HG03439 (cell line): Measurements from ENCODE around the gene NDUFAF5.

ENCODE experiments used
- ATAC-seq: cut with Tn5 transposase; IDR thresholded peaks from one replicate; pipeline ENCODE4 v1.9.1; 2021; ENCODE audit warnings: mild to moderate bottlenecking, moderate library complexity; ENCODE audit not compliant: unreplicated experiment

Gene NDUFAF5

GRCh38 chr20:13865791-13866351, 81.0 kb downstream of the NDUFAF5 start:
- ATAC-seq = no peak

DNA sequence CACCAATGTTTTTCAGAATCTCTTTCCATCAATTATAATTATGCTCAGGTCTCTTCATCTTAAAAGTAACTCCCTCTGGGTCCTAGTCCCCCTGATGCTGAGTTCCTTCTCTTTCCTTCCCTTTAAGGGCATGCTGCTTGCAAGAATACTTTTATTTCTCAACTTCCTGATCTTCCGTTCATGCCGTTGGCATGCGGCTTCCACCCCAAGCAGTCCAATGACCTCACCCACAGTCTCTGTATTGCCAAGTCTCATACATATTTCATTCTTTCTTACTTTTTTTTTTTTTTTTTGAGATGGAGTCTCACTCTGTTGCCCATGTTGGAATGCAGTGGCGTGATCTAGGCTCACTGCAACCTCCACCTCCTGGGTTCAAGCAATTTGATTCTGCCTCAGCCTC, 83.5 kb downstream of the NDUFAF5 start:
- no peak for ATAC-seq

DNA sequence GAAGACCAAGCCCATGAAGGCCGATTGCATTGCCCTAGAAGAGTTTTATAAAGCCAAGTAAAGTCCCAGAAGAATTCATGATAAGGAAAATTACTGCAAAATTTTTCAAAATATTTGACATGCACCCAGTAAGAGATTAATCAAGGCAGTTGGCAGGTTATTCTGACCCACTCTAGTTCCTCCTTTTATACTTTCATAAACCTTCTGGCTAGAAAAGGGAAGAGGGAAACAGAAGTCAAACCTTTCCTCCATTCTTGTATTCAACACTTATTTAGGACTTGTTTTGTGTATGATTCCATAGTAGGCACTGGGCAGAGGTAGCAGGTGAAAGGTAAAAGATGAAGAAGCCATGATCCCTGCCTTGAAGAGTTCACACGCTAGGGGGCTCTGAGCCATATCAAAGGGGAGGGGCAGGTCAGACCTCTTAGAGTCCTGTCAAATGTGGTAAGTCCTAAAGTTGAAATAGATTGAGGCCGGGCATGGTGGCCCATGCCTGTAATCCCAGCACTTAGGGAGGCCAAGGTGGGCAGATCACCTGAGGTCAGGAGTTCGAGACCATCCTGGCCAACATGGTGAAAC, 85.4 kb downstream of the NDUFAF5 start:
- no peak for ATAC-seq
